ENCODE measurements around the gene DAND5.

The DAND5 gene

DNA sequence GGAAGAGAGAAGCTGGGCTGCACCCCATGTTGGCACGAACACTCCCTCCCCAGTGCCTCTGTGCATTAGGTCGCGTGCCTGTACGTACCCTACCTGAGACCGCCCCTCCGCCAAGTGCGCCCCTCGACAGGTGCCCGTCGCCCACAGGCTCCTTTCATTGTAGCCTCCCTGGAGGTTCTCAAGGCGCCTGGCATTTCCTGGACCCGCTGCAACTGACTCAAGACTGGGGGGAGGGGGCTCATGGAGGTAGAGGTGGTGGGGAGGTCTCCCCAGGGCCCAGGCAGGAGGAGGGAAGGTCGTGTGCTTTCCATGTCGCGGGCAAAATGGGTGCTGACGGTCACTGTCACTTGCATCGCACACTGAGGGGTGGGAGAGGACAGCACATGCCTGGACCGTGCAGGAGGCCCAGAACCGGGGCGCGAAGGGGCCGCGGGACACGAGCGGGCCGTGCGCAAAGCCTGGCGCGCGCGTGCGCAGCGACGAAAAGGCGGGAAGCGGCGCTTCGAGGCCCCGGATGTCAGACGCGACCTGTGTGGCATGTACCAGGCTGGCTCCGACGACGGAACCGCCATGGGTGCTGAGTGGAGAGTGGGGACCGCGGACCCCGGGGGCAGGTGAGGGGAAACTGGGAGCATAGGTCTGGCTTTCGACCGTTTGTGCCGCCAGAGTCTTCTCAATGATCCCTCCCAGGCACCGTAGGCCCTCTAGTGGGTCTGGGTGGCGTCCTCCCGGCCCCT, 42.4 kb downstream of the DAND5 start:
- no peak for DNase-seq

- DNase-seq, result no peak
Measured at GRCh38 chr19:13012390-13012689, 43.0 kb downstream of the DAND5 start.

DNA sequence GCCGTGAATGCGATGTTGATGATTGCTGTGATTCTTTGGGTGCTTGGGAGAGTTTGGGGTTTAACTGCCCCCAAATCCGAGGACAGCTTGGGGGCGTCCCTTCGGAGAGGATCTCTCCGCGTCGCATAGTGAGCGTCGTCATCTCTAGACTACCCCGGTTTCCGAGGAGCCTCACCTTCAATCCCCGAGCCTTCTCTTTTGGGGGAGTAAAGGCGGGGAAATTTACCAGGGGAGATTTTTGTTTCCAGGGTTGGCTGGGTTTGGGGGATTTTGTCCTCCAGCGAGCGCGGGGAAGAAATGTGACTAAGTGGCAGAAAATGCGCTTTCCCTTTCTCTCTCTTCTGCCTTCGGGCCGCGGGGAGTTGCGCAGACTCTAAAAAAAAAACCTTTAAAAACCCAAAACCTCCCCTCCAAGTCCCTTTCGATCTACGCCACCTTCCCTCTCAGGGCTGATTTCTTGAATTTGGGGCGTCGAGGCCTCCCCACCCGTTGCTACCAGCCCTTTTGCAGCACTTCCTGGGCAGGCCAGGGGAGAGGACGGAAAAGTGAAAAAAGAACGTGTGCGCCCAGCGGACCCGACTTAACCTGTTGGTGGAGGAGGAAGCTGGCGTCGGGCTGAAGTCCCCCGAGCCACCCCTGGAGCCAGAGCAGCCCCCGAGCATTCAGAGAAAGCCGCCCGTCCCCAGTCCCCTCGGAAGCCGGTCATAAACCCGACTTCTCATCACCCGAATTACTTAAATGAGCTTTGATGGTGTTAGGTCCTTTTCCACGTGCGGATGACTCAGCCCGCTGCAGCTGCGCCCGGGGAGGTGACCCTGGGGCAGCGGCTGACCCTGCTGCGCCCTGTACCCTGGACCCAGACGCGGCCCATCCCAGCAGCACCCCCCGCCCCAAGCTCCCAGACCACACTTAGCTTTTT, 43.6 kb downstream of the DAND5 start:
- no peak for DNase-seq

DNA sequence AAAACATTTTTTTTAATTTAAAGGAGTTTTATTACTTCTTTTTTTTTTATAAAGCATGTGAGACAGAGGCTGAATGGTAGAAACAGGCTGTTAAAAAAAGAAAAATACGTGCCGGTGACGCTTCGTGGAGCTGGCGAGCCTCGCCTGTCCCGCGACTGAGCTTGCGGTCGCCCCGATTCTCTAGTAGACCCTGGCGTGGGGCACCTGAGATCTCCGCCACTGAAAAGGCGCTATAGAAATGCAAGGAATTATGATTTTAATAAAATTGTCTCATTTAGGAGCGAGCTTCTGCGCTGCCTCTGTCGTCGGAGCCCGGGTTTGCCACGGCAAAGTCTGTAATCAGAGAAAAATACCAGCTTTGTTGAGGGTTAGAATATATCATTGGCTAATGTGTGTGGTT, 44.3 kb downstream of the DAND5 start:
- no peak for DNase-seq

- DNase-seq, result no peak
Measured at GRCh38 chr19:13014101-13014920, 44.9 kb downstream of the DAND5 start.

- no peak for DNase-seq
Measured at GRCh38 chr19:13014921-13015280, 45.5 kb downstream of the DAND5 start.

GRCh38 chr19:13015361-13016223, 46.2 kb downstream of the DAND5 start:
- no peak for DNase-seq

DNA sequence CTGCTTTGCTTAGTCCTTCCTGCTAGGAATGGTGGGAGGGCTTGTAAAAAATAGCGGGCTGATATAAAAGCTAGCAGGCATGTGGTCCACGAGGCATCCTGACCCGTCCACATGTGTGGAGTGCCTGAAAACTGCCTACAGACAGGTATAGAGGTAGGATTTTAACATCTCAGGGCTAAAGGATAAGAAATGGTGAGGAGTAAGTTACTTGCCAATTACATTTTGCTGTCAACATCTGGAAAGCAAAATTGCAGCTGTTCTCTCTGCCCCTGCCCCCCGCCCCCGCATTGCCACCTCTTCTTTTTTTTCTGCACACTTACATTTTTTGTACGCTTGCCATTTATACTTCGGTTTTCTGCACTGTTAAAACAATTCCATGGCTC, 46.9 kb downstream of the DAND5 start:
- no peak for DNase-seq

GRCh38 chr19:13016628-13017305, 47.4 kb downstream of the DAND5 start:
- no peak for DNase-seq

GRCh38 chr19:13017306-13018034, 48.1 kb downstream of the DAND5 start:
- DNase-seq, result no peak

- DNase-seq, result peak; percentile 10
Measured at GRCh38 chr19:13018035-13018914, 48.9 kb downstream of the DAND5 start.

DNA sequence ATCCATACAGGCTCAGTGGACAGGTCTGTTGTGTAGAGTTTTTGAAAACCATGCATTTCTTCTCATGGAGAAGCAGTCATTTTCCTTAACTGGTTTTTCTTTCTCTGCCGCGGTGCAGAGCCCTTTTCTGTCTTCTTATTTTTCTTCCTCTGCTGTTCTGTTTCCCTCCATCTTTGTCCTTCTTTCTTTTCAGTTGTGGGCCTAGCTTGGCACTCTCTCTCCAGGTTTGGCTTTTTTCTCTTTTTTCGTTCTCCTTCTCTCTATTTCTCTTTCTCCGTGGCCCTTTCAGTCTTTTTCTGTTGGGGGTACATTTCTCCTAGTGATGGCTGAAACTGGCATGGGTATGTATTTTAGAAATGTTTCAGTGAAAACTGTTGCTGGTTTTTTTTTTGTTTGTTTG, 50.0 kb downstream of the DAND5 start:
- no peak for DNase-seq

- no peak for DNase-seq
Measured at GRCh38 chr19:13020002-13020414, 50.6 kb downstream of the DAND5 start.

DNA sequence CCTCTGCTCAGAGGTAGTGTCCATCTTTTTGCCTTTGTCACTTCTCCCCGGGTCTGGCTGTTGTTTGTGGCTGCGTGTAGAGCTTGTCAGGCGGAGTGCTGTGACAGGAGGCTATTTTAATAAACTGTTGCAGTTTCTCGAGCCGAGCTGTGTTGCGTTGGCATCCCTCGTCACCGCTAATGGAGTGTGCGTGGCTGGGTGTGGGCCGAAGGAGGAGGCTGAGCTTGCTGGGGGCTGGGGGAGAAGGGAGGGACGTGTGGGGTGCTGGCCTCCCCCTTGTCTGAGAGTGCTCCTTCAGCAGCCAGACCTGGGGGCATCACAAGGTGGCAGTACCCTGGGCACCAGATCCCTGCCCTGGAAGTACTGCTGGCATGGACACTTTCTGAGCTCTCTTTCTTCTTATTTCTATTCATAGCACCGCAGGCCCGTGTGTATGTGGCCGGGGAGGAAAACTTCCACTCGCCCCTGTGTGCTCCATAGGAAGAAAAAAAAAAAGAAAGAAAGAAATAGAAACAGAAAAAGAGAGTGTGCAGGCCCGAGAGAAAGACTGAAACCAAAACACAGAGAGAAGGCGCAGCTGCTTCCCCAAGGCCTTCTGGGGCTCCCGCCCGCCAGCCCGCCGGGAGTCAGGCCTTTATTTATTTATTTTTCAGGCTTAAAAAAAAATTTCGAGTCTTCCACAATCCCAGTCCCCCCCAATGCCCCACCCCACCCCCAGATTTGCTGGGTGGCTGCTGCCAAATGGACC, 52.9 kb downstream of the DAND5 start:
- no peak for DNase-seq

GRCh38 chr19:13022859-13023636, 53.7 kb downstream of the DAND5 start:
- DNase-seq, result peak; percentile 30

GRCh38 chr19:13023656-13024055, 54.3 kb downstream of the DAND5 start:
- no peak for DNase-seq

Measured in NCI-H2029 treated with DMSO at 0.1 percent for 48 hours (cell line).